Measurements from ENCODE around the gene BTG1.

DNA sequence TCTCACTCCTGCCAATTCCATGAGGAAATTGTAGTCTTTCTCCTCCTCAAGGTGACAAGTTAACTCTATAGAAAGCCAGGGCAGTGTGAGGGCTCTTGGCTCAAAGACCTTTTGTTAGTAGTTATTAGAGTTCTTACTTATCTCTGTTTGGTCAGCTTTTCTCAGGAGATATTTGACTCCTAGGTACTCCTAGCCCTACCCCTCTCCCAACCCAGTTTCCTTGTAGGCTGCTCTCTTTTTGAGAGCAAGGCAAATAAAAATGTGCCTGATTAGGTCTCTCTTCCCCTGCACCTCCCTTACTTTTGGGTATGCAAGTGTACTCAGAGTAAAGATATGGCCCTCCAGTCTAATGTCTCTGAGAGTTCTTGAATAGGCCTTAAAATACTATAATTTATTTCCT lies 23.8 kb downstream of the BTG1 start:
- TF ChIP-seq CTCF (IDR thresholded peaks at IDR 0.05 in 8 of 11, conservative IDR thresholded peaks at IDR 0.05 in 3 of 11) (no peak), POLR2A (IDR thresholded peaks at IDR 0.05) (no peak)
